DOHH2 (cell line): Measurements from ENCODE around the gene NUP35.

ENCODE experiments used
- CTCF ChIP-seq: fragments of 200-600 bp; sonication (generic); IDR thresholded peaks from one replicate; pipeline ENCODE4 v1.5.1; 2014; ENCODE audit warnings: antibody characterized with exemption, mild to moderate bottlenecking, low read depth, low read length; ENCODE audit not compliant: poor library complexity, severe bottlenecking
- EZH2phosphoT487 ChIP-seq: fragments of 200-600 bp; sonication (generic); IDR thresholded peaks from 2 replicates; pipeline ENCODE4 v1.6.1; 2017; ENCODE audit warnings: borderline replicate concordance, mild to moderate bottlenecking, antibody characterized with exemption, low read length, moderate library complexity, mixed read lengths

GRCh38 chr2:183186296-183186695 lies 62.1 kb downstream of the NUP35 start:
- TF ChIP-seq CTCF (no peak), EZH2phosphoT487 (no peak)
